GM12892 (cell line): ENCODE results near the gene GABRB2.

Experiments
- POLR2A ChIP-seq: IDR thresholded peaks from 2 replicates; pipeline ENCODE4 v1.6.1; 2011; ENCODE audit warnings: low read depth, low read length, control low read depth
- TAF1 ChIP-seq: IDR thresholded peaks from 2 replicates; pipeline ENCODE4 v1.6.1; 2011; ENCODE audit warnings: low read depth, mild to moderate bottlenecking, control low read depth, low read length, borderline replicate concordance

GRCh38 chr5:161376034-161376433 is 170.5 kb downstream of the GABRB2 start:
- TF ChIP-seq POLR2A (no peak), TAF1 (no peak)
